ENCODE results near the gene PDAP1. TPM values are rescaled to one million over a fixed set of nuclear protein-coding genes. Genes with fewer than 3 reads are reported as not detected.

The PDAP1 gene
- total and polyA plus RNA-seq, 10 of the 15 experiments (the other 5 are each of a cell fraction or from before 2014, with no cell fraction given), result 6.6 to 200 (median 87.7) TPM

- TF ChIP-seq USF1 (IDR thresholded peaks at IDR 0.05; ENCODE audit: borderline replicate concordance, extremely low read length, insufficient read depth, low read depth, low read length) (no peak), ZNF207 (IDR thresholded peaks at IDR 0.05; ENCODE audit: borderline replicate concordance) (peak; percentile 99), EGR1 (IDR thresholded peaks at IDR 0.05; ENCODE audit: borderline replicate concordance in 1 of 2, low read depth in 2 of 2, low read length in 2 of 2) (peak in 1 of 2 experiments; percentile 19; a peak in 1 of 3 replicates), ZNF24 (IDR thresholded peaks at IDR 0.05) (no peak), STAT1 (conservative IDR thresholded peaks at IDR 0.05) (peak; percentile 97; the same call in 1 of the 2 replicates), IRF5 (IDR thresholded peaks at IDR 0.05; ENCODE audit: borderline replicate concordance) (peak; percentile 96), HSF1 (IDR thresholded peaks at IDR 0.05; ENCODE audit: low read depth, low read length) (peak; percentile 5; the same call in 1 of the 2 replicates), SMAD1 (IDR thresholded peaks at IDR 0.05; ENCODE audit: low read depth, partially characterized antibody) (peak; percentile 64), ZNF622 (IDR thresholded peaks at IDR 0.05) (no peak), SUPT20H (IDR thresholded peaks at IDR 0.05; ENCODE audit: borderline replicate concordance, control insufficient read depth, low read depth, low read length) (no peak), JUND (IDR thresholded peaks at IDR 0.05; ENCODE audit: low read depth, low read length) (peak; percentile 90), KDM1A (IDR thresholded peaks at IDR 0.05; ENCODE audit: borderline replicate concordance) (no peak), CTCF (IDR thresholded peaks at IDR 0.05 in 2 of 3, conservative IDR thresholded peaks at IDR 0.05 in 1 of 3; ENCODE audit: control insufficient read depth in 2 of 3, extremely low read depth in 1 of 3, insufficient read depth in 1 of 3, low read depth in 3 of 3, low read length in 3 of 3) (no peak), NFXL1 (IDR thresholded peaks at IDR 0.05; ENCODE audit: borderline replicate concordance) (no peak), RAD21 (IDR thresholded peaks at IDR 0.05; ENCODE audit: insufficient read depth, low read depth, low read length) (no peak), CBX5 (IDR thresholded peaks at IDR 0.05; ENCODE audit: low read depth) (no peak), CREB1 (IDR thresholded peaks at IDR 0.05; ENCODE audit: low read depth) (peak; percentile 93), ATF3 (IDR thresholded peaks at IDR 0.05; ENCODE audit: borderline replicate concordance, extremely low read depth, low read depth, low read length) (peak; percentile 53; the same call in 1 of the 2 replicates), E2F8 (IDR thresholded peaks at IDR 0.05; ENCODE audit: low read depth, partially characterized antibody) (peak; percentile 69)
These were observed at the start of gene PDAP1, which contains the start of gene BUD31 (continued) for GRCh38 chr7:99408379-99409191.
